Neural progenitor cell (in vitro differentiated cells): ENCODE measurements around the gene GPD1L. TPM values are rescaled to one million over a fixed set of nuclear protein-coding genes. Genes with fewer than 3 reads are reported as not detected.

Source experiments
- DNase-seq: peaks from one replicate; pipeline ENCODE4 v3.0.0-alpha.2; 2016; ENCODE audit warnings: low spot score
- H2AFZ ChIP-seq: fragments of 200-600 bp; sonication (generic); replicated peaks from 2 replicates; pipeline ENCODE4 v1.6.1; 2016; ENCODE audit warnings: antibody characterized with exemption
- H3F3A ChIP-seq: fragments of 200-600 bp; sonication (generic); 2 replicates; pipeline ENCODE4 v1.6.1; 2016; ENCODE audit warnings: antibody characterized with exemption, low read depth
- H3K27ac ChIP-seq: fragments of 200-600 bp; sonication (generic); 2 replicates; pipeline ENCODE4 v1.5.1; 2016; ENCODE audit warnings: mild to moderate bottlenecking
- H3K27me3 ChIP-seq: fragments of 200-600 bp; sonication (generic); 2 replicates; pipeline ENCODE4 v1.6.1; 2016; ENCODE audit warnings: mild to moderate bottlenecking, moderate library complexity
- H3K36me3 ChIP-seq: fragments of 200-600 bp; sonication (generic); 2 replicates; pipeline ENCODE4 v1.5.1; 2016
- H3K4me1 ChIP-seq: fragments of 200-600 bp; sonication (generic); 2 replicates; pipeline ENCODE4 v1.6.1; 2016; ENCODE audit warnings: mixed run types
- H3K4me2 ChIP-seq: fragments of 200-600 bp; sonication (generic); 2 replicates; pipeline ENCODE4 v1.6.1; 2016
- H3K4me3 ChIP-seq: fragments of 200-600 bp; sonication (generic); 2 replicates; pipeline ENCODE4 v1.5.1; 2016
- H3K79me2 ChIP-seq: fragments of 200-600 bp; sonication (generic); 2 replicates; pipeline ENCODE4 v1.6.1; 2016; ENCODE audit warnings: low read depth
- H3K9ac ChIP-seq: fragments of 200-600 bp; sonication (generic); 2 replicates; pipeline ENCODE4 v1.6.1; 2016
- H3K9me3 ChIP-seq: fragments of 200-600 bp; sonication (generic); 2 replicates; pipeline ENCODE4 v1.5.1; 2016; ENCODE audit warnings: low read depth
- H4K20me1 ChIP-seq: fragments of 200-600 bp; sonication (generic); 2 replicates; pipeline ENCODE4 v1.6.1; 2016; ENCODE audit warnings: low read depth
- H3K27ac Mint-ChIP-seq: 3 replicates; pipeline ENCODE4 v1.8.0; 2021; ENCODE audit warnings: mixed read lengths
- H3K27me3 Mint-ChIP-seq: 2 replicates; pipeline ENCODE4 v1.8.0; 2022; ENCODE audit warnings: low read depth, mild to moderate bottlenecking, inconsistent platforms, moderate library complexity, mixed read lengths; ENCODE audit not compliant: insufficient read depth
- H3K36me3 Mint-ChIP-seq: 3 replicates; pipeline ENCODE4 v1.8.0; 2021; ENCODE audit warnings: mixed read lengths
- H3K4me1 Mint-ChIP-seq: 3 replicates; pipeline ENCODE4 v1.8.0; 2021; ENCODE audit warnings: mixed read lengths
- H3K4me3 Mint-ChIP-seq: 3 replicates; pipeline ENCODE4 v1.8.0; 2021; ENCODE audit warnings: mild to moderate bottlenecking, moderate library complexity, mixed read lengths
- H3K9me3 Mint-ChIP-seq: 3 replicates; pipeline ENCODE4 v1.8.0; 2020; ENCODE audit warnings: mixed read lengths
- CTCF ChIP-seq: fragments of 200-600 bp; sonication (generic); IDR thresholded peaks from 2 replicates; pipeline ENCODE4 v1.5.1; 2017; ENCODE audit warnings: antibody characterized with exemption, mild to moderate bottlenecking
- EZH2 ChIP-seq: fragments of 200-600 bp; sonication (generic); IDR thresholded peaks from 2 replicates; pipeline ENCODE4 v1.6.1; 2017; ENCODE audit warnings: antibody characterized with exemption, mild to moderate bottlenecking, moderate library complexity
- EZH2phosphoT487 ChIP-seq: fragments of 200-600 bp; sonication (generic); IDR thresholded peaks from 2 replicates; pipeline ENCODE4 v1.6.1; 2017; ENCODE audit warnings: antibody characterized with exemption
- total RNA-seq: library from RNA; depleted of rRNA; stranded (reverse); fragments of >200 nt; gene quantifications from 2 replicates; pipeline ENCODE4 v1.2.3, GENCODE V29; 2015; ENCODE audit warnings: low replicate concordance

Gene GPD1L
- total RNA-seq, 1 donor from 2014 or later: 5.6 TPM

- Histone ChIP-seq H3F3A (no peaks in the 10 kb centered on the region), H3K4me2 (no peak overlapping the region), H3K4me3 (no peak overlapping the region), H2AFZ (no peak overlapping the region), H3K4me1 (no peaks in the 10 kb centered on the region), H3K27me3 (no peaks in the 10 kb centered on the region), H4K20me1 (no peaks in the 10 kb centered on the region), H3K27ac (no peak overlapping the region), H3K36me3 (no peaks in the 10 kb centered on the region), H3K79me2 (no peaks in the 10 kb centered on the region), H3K9ac (no peak overlapping the region), H3K9me3 (no peaks in the 10 kb centered on the region)
- H3K27ac Mint-ChIP-seq: no peak overlapping the region
- H3K27me3 Mint-ChIP-seq: peaks cover 6% of the 10 kb centered on the region
- peaks cover 11% of the 10 kb centered on the region for H3K9me3 Mint-ChIP-seq
- H3K4me1 Mint-ChIP-seq: no peaks in the 10 kb centered on the region
- TF ChIP-seq CTCF: no peak
- no peak for TF ChIP-seq EZH2phosphoT487
- no peak for TF ChIP-seq EZH2
- DNase-seq: no peak
- H3K4me3 Mint-ChIP-seq: no peak overlapping the region
- H3K36me3 Mint-ChIP-seq: no peaks in the 10 kb centered on the region
Measured at GRCh38 chr3:32086464-32086863, 20.0 kb upstream of the GPD1L start.

GRCh38 chr3:32089476-32089875 is 16.9 kb upstream of the GPD1L start:
- TF ChIP-seq EZH2 (no peak), CTCF (no peak), EZH2phosphoT487 (no peak)
- Histone ChIP-seq H3K79me2 (no peaks in the 10 kb centered on the region), H4K20me1 (no peaks in the 10 kb centered on the region), H3K9ac (no peak overlapping the region), H3K9me3 (no peaks in the 10 kb centered on the region), H3K36me3 (no peaks in the 10 kb centered on the region), H3K4me3 (no peak overlapping the region), H3K4me2 (no peak overlapping the region), H3K27ac (no peak overlapping the region), H3K4me1 (no peaks in the 10 kb centered on the region), H3K27me3 (no peaks in the 10 kb centered on the region), H3F3A (no peaks in the 10 kb centered on the region), H2AFZ (no peak overlapping the region)
- DNase-seq: no peak
- H3K4me3 Mint-ChIP-seq: no peak overlapping the region
- H3K4me1 Mint-ChIP-seq: no peaks in the 10 kb centered on the region
- no peak overlapping the region for H3K27ac Mint-ChIP-seq
- H3K27me3 Mint-ChIP-seq: peaks cover 9% of the 10 kb centered on the region
- H3K36me3 Mint-ChIP-seq: no peaks in the 10 kb centered on the region
- peaks cover 11% of the 10 kb centered on the region for H3K9me3 Mint-ChIP-seq

- H3K9ac ChIP-seq: no peak overlapping the region
- H3K4me1 Mint-ChIP-seq: no peaks in the 10 kb centered on the region
Measured at GRCh38 chr3:32093204-32093603, 13.2 kb upstream of the GPD1L start.

More at GRCh38 chr3:32093204-32093603, 13.2 kb upstream of the GPD1L start:
- H3K79me2 ChIP-seq: no peaks in the 10 kb centered on the region
- H3K4me3 Mint-ChIP-seq: no peak overlapping the region
- H3K4me3 ChIP-seq: no peak overlapping the region
- no peaks in the 10 kb centered on the region for H4K20me1 ChIP-seq
- H3K4me2 ChIP-seq: no peak overlapping the region
- no peak overlapping the region for H3K27ac Mint-ChIP-seq
- no peaks in the 10 kb centered on the region for H3K9me3 ChIP-seq
- no peak for TF ChIP-seq CTCF
- TF ChIP-seq EZH2: no peak
- TF ChIP-seq EZH2phosphoT487: no peak
- peaks cover 7% of the 10 kb centered on the region for H3K9me3 Mint-ChIP-seq
- peaks cover 5% of the 10 kb centered on the region for H3K27me3 Mint-ChIP-seq
- H3K27ac ChIP-seq: no peak overlapping the region
- H3K36me3 Mint-ChIP-seq: no peaks in the 10 kb centered on the region
- no peaks in the 10 kb centered on the region for H3K27me3 ChIP-seq
- no peaks in the 10 kb centered on the region for H3K36me3 ChIP-seq
- no peak for DNase-seq
- no peaks in the 10 kb centered on the region for H3F3A ChIP-seq
- no peak overlapping the region for H2AFZ ChIP-seq
- H3K4me1 ChIP-seq: no peaks in the 10 kb centered on the region
